ENCODE results near the gene KHDRBS2.

GRCh38 chr6:61949161-61949560, 336.9 kb downstream of the KHDRBS2 start:
- TF ChIP-seq, protein P1, sequence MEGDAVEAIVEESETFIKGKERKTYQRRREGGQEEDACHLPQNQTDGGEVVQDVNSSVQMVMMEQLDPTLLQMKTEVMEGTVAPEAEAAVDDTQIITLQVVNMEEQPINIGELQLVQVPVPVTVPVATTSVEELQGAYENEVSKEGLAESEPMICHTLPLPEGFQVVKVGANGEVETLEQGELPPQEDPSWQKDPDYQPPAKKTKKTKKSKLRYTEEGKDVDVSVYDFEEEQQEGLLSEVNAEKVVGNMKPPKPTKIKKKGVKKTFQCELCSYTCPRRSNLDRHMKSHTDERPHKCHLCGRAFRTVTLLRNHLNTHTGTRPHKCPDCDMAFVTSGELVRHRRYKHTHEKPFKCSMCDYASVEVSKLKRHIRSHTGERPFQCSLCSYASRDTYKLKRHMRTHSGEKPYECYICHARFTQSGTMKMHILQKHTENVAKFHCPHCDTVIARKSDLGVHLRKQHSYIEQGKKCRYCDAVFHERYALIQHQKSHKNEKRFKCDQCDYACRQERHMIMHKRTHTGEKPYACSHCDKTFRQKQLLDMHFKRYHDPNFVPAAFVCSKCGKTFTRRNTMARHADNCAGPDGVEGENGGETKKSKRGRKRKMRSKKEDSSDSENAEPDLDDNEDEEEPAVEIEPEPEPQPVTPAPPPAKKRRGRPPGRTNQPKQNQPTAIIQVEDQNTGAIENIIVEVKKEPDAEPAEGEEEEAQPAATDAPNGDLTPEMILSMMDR (IDR thresholded peaks at IDR 0.05), result no peak
- TF ChIP-seq POLR2A (IDR thresholded peaks at IDR 0.05), result no peak
